ENCODE data around the gene MACROD2. TPM values are rescaled to one million over a fixed set of nuclear protein-coding genes. Genes with fewer than 3 reads are reported as not detected.

Gene MACROD2
- polyA plus RNA-seq, 1 donor (not counting 4 experiments of a cell fraction or from before 2014, with no cell fraction given): 0.71 TPM

- no peaks in the 10 kb centered on the region for H3K9me3 ChIP-seq (ENCODE audit: control insufficient read depth, low read depth, low read length)
- H3K27ac ChIP-seq (ENCODE audit: control insufficient read depth, insufficient read depth, low read length): no peak overlapping the region
- peaks cover 19% of the 10 kb centered on the region for H3K4me1 ChIP-seq (ENCODE audit: control insufficient read depth, extremely low read depth, insufficient read depth, low read length)
- no peaks in the 10 kb centered on the region for H3K27me3 ChIP-seq (ENCODE audit: control insufficient read depth, extremely low read depth, insufficient read depth, low read length)
- dilution Hi-C loops (cut with MboI; ENCODE audit: extremely low pct_ligation_motif_present, low sequenced_read_pairs): no loop called here
- no peaks in the 10 kb centered on the region for H3K36me3 ChIP-seq (ENCODE audit: control insufficient read depth in 2 of 2, extremely low read depth in 1 of 2, insufficient read depth in 2 of 2, low read length in 2 of 2)
- H3K79me2 ChIP-seq (ENCODE audit: control insufficient read depth, insufficient read depth, low read length): no peaks in the 10 kb centered on the region
- H3K4me3 ChIP-seq (ENCODE audit: control insufficient read depth in 2 of 3, extremely low read depth in 1 of 3, insufficient read depth in 2 of 3, low read depth in 1 of 3, low read length in 3 of 3): no peak overlapping the region
- H3K4me2 ChIP-seq (ENCODE audit: control insufficient read depth, extremely low read depth, insufficient read depth, low read depth, low read length): no peak overlapping the region
- H4K20me1 ChIP-seq (ENCODE audit: control insufficient read depth, extremely low read depth, insufficient read depth, low read length): no peaks in the 10 kb centered on the region
- TF ChIP-seq EZH2 (IDR thresholded peaks at IDR 0.05; ENCODE audit: low read length): no peak
- no peak for TF ChIP-seq CTCF (optimal IDR thresholded peaks at IDR 0.05 in 1 of 3, IDR thresholded peaks at IDR 0.05 in 1 of 3, conservative IDR thresholded peaks at IDR 0.05 in 1 of 3; ENCODE audit: extremely low read depth in 1 of 3, insufficient read depth in 2 of 3, low read length in 3 of 3)
- no peak overlapping the region for H3K9ac ChIP-seq (ENCODE audit: control insufficient read depth, extremely low read depth, insufficient read depth, low read length)
- H3K9me1 ChIP-seq (ENCODE audit: control insufficient read depth, extremely low read depth, insufficient read depth, low read length): no peaks in the 10 kb centered on the region
- FAIRE-seq: peak; percentile 32
- no peak for DNase-seq (ENCODE audit: low read depth, low spot score)
- H2AFZ ChIP-seq (ENCODE audit: control insufficient read depth, low read length): peak overlapping the region; percentile 26
Measured at GRCh38 chr20:14888134-14888533, 892.8 kb downstream of the MACROD2 start.

GRCh38 chr20:14889496-14890255 is 894.4 kb downstream of the MACROD2 start:
- Histone ChIP-seq H3K79me2 (ENCODE audit: control insufficient read depth, insufficient read depth, low read length) (no peaks in the 10 kb centered on the region), H3K4me2 (ENCODE audit: control insufficient read depth, extremely low read depth, insufficient read depth, low read depth, low read length) (no peak overlapping the region), H3K4me3 (ENCODE audit: control insufficient read depth in 2 of 3, extremely low read depth in 1 of 3, insufficient read depth in 2 of 3, low read depth in 1 of 3, low read length in 3 of 3) (no peak overlapping the region), H3K9ac (ENCODE audit: control insufficient read depth, extremely low read depth, insufficient read depth, low read length) (no peak overlapping the region), H3K9me1 (ENCODE audit: control insufficient read depth, extremely low read depth, insufficient read depth, low read length) (no peaks in the 10 kb centered on the region), H2AFZ (ENCODE audit: control insufficient read depth, low read length) (no peak overlapping the region), H3K4me1 (ENCODE audit: control insufficient read depth, extremely low read depth, insufficient read depth, low read length) (peaks cover 7% of the 10 kb centered on the region), H4K20me1 (ENCODE audit: control insufficient read depth, extremely low read depth, insufficient read depth, low read length) (no peaks in the 10 kb centered on the region), H3K27me3 (ENCODE audit: control insufficient read depth, extremely low read depth, insufficient read depth, low read length) (no peaks in the 10 kb centered on the region), H3K36me3 (ENCODE audit: control insufficient read depth in 2 of 2, extremely low read depth in 1 of 2, insufficient read depth in 2 of 2, low read length in 2 of 2) (no peaks in the 10 kb centered on the region), H3K9me3 (ENCODE audit: control insufficient read depth, low read depth, low read length) (no peaks in the 10 kb centered on the region), H3K27ac (ENCODE audit: control insufficient read depth, insufficient read depth, low read length) (no peak overlapping the region)
- DNase-seq (ENCODE audit: low read depth, low spot score) (no peak), FAIRE-seq (peak; percentile 34)
- dilution Hi-C loops (cut with MboI; ENCODE audit: extremely low pct_ligation_motif_present, low sequenced_read_pairs): no loop called here
- TF ChIP-seq CTCF (optimal IDR thresholded peaks at IDR 0.05 in 1 of 3, IDR thresholded peaks at IDR 0.05 in 1 of 3, conservative IDR thresholded peaks at IDR 0.05 in 1 of 3; ENCODE audit: extremely low read depth in 1 of 3, insufficient read depth in 2 of 3, low read length in 3 of 3) (no peak), EZH2 (IDR thresholded peaks at IDR 0.05; ENCODE audit: low read length) (no peak)
